ENCODE results near the gene ITPKB.
A peak's percentile ranks its signal among the peaks of the same experiment; 100 is the strongest.
"Not testable (repeated sequence)": the region's sequence is repeated elsewhere in the genome, so short reads cannot be mapped to it uniquely, and the experiment has no call there.

ITPKB gene

DNA sequence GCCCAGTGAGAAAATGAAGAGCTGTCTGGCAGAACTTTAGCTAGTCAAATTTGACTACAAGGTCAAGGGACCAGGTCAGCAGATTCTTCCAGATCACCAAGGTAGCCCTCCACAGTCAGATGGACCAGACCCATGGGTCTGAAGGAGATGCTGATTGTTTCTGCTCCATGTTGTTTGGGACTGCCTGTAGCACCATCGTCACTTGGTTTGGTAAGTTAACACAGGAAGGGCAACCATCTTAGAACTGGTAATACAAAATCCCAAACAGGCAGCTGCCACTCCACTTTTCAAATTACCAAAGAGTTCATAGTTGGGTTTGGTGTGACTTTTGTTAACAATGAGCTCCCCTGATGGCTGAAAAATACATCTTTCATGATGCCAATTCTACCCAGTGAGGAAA is 9.0 kb downstream of the ITPKB start:
- DNase-seq, result no peak

DNA sequence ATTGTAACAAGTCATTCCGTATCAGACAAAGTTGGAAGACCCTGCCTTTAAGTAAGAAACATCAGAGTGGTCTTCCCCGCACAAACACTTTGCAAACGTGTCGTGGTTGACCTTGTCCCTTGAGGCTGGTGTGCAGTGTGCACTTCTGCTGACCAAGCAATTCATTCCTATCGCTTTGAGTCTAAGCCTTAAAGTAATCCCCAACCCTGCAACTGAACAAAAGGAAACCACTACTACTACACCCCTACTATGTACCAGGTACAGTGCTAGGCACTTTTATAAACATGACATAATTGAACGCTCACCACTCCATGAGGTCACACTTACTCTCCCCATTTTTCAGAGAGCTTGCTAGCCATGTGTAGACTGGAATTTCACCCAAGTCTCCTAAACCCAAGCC is 10.6 kb downstream of the ITPKB start:
- DNase-seq, result no peak

DNA sequence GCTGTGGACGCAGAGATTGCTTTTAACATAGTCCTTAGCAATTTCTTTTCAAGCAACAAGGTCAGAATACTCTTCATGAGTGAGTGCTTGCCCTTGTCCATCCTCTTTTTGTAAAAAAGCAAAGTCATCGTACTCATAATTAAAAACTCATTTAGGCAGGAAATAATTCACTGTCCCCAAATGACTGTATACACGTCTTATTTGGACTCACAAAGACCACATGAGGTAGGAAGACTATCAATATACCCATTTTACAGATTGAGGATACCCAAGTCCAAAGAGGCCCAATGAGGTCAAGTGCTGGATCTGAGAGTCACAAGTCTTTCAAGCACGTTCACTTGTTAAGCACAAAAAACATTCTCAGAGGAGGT is 13.2 kb downstream of the ITPKB start:
- DNase-seq, result no peak

DNA sequence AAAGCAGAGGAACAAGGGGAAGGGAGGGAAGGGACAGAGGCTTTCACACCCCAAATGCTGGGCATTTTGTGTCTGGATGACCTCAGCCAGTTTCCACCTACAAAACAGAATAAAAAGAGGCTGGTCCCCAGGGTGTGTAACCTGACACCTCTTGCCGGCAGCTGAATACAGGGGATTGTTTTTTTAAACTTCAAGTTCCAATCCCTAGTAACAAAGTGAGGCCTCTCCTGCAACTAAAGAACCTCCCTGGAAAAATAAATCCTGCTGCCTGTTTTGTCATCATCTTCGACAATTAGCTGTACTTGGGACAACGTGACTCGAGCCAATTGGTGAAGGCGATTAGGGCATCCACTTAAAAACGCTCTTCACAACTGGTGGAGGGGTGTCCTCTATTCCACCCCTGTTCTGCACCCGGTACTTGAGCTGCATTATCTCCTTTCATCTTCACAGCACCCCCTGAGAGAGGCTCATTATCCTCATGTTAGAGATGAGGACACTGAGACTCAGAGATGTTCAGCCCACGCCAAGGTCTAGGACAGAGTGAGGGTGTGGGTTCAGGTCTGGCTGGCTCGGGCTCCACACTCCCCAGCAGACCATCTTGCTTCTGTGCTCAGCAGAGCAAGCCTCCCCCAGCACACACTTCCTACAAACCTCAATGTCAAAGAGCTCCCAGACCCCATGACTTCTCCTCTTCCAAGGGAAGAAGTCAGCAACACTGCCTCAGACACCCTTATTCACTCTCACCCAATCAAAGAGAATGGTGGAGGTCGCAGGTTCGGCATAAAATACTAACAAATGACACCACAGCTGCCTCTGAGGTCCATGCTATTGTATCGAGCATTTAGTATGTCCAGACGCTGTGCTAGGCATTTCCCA is 15.2 kb downstream of the ITPKB start:
- DNase-seq, result no peak

DNA sequence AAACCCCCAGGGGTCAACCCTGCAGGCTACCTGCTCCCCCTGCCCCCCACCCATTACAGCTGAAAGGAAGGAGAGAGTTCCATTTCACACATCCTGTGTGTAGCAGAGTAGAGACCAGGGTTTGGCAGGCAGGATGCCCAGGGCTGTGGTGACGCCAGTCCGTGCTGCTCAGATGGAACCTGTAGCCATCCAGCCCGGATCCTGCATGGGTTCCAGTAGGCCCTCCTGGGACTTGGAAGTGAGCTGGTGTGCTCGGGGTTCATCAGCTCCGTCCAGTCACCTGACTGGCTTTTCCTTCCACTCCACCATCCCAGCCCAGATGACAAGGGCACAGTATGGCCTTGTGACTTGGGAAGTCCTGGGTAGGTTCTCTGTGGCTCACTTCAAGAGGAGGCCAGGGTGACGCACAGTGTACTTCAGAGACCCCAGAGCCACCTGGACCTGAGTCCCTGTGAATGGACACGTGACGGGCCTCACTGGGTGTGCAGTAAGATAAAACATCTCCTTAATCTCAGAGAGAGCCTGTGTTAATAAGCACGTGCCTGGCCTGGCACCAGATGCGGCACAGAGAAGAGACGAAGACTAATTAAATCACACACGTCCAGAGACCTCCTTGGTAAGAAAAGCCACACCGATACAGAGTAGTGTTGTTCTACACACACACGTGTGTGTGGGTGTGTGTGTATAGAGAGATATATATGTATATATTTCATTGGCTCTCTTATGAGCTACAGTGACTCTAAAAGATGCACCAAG is 16.0 kb downstream of the ITPKB start:
- no peak for DNase-seq

DNA sequence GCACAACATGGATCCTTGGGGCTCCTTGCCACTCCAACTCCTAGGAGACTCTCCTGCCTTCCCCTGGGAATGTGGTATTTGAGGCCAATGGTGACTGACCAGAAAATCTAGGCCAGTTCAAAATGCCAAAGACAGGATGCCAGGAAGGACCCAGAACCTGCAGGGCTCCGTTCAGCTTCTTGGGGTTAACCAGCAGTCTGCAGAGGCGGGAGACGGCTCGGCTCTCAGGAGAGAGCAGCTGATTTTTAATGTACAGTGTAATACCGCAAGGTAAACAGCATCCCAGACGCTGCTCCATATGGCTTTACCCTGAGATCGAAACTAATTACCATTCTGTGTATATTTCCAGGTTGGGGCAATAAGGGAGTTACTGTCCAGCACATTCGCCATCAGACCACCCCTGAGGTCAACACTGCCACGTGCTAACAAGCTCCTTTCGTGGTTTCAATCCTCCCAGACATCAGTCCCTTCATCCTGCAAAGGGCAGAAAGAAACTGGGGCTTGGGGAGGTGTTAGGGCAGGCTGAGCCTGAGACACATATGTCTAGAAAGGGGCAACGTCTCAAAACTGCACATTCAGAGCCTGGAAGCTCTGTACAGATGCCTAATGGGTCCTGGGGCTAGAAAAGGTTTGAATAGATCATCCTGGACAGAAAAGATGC is 16.7 kb downstream of the ITPKB start:
- DNase-seq, result no peak

DNA sequence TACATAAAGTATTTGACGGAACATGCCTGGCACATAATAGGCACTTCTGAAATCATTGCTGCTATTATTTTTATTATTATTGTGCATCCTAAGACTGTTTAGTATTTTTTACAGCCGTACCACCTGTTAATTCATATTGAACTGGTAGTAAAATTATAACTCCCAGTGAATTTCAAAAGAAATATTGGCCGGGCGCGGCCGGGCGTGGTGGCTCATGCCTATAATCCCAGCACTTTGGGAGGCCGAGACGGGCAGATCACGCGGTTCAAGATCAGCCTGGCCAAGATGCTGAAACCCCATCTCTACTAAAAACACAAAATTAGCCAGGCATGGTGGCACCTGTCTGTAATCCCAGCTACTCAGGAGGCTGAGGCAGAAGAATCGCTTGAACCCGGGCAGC is 18.5 kb downstream of the ITPKB start:
- DNase-seq, result not testable (repeated sequence)

DNA sequence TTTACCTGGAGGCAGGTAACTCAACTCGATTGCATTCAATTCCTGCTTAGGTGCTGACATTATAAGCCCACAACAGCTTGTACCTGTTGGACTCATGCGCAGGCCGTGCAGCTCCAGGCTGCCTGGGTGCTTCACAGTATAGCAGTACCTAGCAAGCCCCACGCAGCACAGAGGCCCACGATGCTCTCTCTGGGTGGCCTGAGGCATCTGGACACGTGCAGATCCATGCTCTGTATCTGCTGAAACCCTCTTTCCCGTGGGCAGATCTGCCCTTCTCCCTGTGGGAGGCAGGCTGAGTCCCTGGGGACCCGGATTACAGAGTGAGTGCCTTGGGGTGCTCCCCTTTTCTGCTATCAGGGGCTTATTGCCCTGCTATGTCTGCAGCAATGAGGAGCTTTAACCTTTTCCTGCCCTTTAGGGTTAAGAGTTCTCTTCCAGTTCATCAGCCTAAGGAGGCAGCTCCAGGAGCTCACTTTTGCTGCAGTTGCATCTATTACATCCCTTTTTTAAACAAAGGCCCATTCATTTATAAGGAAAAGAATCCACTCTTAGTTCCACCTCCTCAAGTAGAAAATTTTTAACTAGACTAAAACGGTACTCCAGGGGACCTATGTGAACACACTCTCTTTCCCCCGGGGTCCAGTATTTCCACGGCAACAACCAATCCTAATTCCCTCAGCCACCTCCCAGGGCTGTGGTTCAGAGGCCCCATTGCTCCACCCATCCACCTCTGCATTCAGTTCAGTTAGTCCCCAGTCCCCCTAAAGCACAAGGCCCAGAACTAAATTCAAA is 19.3 kb downstream of the ITPKB start:
- DNase-seq, result no peak

DNA sequence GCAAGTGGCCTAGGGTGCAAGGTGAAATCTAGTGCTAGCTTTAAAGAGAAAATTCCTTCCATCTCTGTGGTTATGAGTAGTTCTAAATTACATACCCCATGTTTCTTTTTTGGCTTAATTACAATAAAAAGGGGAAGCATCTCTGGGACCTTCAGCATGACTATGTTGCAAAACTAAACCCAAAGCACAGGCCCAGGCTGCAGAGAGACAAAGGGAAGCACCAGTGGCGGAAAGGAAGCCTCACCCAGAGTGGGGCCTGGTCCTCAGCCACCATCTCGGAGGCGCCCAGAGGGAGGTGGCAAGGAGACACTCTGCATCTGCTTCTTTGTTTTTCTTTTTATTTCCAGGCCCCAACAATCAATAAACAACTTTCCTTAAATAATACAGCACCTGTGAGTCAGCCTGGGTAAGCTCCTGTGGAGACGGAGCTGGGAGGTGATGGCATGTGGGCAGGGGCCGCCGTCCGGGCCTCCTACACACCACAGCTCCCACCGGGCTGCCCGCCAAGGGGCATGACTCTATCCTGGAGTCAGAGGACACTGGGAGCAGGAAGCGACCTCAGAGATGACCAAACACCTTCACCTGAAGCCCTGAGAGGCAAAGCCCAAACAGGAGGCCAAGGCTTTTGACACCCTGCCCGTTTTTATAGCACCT is 21.7 kb downstream of the ITPKB start:
- no peak for DNase-seq

DNA sequence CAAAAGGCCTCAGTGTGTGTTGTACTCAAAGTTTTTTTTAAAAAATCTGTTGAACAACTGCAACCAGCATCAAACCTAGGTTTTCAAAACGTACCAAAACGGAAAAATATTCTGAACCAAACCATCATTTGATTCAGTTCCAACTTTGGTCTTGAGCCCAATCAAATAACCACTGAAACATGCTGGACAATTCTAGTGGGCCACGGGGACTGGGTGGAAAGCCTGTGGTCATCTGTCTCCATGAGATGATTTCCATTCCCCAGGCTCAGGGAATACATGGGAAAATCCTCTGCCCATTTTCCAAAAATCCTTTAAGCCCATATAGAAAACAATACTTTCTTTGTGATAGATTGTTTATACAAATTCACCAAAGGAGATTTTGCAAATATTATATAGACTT is 22.5 kb downstream of the ITPKB start:
- no peak for DNase-seq

DNA sequence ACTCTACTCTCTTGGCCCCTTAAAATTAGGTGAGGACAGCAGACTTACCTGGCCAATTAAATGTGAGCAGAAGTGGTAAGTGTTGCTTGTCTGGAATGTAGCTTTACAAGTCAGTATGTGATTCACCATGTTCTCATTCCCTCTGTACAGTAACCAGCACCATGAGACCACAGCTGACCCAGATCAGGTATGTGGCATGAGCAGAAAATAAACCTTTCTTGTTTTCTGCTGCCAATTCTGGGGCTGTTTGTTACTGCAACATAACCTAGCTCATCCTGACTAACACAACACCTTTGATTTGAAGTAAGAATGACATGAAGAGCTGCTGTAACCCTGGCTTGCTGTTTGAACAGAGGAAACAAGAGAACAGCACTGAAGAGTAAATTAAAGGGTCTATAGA is 24.9 kb downstream of the ITPKB start:
- DNase-seq, result no peak

DNA sequence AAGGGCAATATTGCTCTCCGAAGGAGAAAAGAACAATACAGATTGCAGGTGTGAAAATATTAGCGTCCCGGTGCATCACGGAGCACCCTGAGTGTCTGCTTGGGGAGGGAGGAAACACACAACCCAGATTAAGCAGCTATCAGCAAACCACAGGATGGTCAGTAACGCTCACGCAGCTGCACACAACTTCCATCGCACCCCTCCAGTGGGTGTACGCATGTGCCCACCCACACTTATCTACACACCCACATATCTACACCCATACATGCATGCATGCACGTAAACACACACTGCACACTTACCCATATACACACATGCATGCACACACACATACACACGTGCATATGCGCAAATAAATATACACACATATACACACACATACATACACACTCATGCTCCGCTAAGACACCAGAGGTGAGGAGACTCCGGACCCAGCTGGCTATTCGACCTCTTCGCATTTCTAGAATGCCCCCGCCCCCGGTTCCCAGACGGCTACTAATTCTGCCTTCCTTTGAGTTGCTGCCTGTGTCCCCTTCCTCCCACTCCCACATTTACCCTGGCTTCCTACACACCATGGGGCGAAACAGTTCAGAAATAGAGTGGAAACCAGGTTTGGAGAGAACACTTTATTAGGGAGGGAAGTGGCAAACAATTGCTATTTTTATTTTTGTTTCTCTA is 26.2 kb downstream of the ITPKB start:
- no peak for DNase-seq

DNA sequence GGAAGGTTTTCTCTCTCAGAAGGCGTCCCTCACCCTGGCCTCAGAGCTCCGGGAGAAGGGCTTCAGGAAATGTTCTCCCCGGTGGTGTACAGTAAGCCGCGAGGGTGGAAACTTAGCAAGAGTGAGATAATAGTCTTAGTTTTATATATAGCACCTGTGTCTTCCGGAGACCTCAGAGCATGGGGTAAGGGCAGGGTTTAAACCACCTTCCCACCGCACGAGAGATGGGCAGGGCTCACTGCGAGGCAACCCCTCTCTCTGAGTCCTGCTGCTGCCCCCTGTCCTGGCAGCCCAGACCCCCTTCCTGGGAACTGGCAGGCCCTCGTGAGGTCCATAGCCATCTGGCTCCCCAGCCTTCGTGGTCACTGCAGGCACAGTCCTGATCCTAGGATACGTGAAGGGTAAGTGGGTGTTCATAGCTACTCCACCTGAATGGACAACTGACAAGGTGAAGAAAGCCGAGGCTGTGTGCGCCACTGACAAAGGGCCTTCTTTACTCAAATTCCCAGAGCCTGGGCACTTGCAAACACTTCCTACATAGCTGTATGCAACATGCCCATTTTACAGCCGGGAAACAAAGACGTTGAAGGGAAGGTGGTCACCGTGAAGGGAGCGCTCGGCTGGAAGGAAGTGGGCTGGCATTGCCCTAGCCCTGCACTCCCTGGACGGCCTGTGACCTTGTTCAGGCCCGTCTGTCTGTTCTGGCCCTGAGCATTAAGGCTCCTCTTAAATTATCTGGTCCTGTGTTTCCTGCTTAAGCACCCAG is 26.9 kb downstream of the ITPKB start:
- DNase-seq, result peak; percentile 32

DNA sequence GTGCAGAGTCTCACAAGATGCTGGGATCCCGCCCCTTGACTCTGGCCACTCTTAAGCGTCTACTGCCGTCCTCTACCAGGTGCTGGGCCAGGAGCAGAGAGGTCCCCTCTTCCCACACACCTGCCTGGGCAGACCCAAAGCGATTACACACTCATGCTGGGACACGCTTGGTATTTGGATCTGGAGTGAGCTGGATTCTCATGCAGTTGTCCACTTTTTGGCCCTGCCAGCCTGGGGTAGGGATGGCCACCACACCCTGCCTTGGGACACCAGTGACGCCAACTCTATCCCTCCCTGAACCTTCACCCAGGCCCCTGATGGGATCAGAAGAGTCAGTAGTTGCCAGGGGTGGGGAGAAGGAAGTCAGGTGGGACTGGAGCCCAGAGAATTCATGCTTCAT is 28.6 kb downstream of the ITPKB start:
- no peak for DNase-seq

DNA sequence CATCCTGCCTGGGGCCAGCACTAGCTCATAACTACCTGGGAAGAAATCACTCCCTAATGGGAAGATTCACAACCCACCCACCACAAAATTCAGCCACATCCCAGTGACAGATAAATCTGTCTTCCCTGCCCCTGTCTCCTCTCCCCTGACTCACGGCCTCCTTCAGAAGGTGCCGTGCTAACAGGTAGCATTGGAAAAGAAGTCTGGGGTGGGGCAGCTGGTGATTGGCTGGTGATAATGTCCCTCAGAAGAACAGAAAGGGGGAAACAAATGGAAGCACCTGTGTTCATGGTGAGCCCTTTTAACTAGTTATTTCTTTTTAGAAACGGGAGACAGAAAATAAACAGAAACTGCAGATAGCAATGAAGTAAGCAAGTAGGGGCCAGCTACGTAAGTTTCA is 29.1 kb downstream of the ITPKB start:
- DNase-seq, result no peak

DNA sequence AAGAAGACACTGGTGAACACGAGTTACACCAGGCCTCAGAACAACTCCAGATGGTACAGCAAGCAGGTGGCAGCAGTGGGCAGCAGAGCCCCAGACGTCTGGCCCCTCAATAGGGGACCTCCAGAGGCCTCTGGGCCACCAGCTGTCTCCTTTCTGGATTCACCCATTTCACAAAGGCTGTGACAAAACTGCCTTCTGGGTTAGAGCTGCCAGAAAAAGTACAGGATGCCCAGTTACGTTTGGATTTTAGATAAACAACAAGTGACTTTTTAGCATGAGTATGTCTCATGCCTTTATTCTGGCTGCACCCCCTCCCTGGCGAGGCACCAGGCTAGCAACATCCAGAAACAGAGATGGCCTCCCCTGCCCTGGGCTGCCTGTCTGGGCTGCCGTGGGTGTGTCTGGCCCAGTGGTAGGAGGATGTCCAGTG is 30.1 kb downstream of the ITPKB start:
- no peak for DNase-seq

DNA sequence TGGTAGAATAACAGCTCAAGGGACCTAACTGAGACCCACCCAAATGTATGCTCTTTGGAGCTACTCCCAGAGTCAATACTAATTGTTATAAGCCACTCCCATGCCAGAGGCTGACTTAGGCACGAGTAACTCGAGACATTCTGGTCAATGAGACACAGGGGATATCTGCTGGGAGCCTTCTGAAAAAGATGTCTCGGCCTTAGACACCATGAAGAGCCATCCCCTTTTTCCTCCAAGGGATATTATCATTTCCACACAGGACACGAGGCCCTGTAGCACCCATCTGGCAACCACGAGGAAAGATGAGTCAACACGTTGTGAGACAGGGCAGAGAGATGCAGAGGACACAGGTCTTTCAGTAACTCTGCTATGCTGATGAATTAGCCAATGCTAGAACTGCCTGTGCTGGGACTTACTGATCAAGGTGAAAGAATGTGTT is 30.7 kb downstream of the ITPKB start:
- DNase-seq, result peak; percentile 29

DNA sequence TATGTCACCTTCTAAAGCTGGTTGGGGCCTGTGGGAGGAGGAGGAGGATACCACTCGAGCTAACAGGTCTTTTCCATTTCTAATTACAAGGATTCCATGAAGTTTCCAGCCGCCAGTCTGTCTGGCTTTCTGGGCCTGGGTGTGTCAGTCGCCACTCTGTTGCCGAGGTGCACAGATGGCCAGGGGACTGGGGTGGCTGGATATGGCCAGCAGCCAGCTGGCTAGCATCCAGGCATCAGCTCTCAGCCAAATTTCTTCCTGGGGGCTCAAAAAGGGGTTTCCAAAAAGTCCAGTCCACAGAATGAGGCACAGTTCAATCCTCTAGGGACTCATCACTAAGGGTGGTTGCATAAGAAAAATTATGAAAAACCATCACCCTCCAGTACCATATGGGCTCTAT is 32.4 kb downstream of the ITPKB start:
- no peak for DNase-seq

DNA sequence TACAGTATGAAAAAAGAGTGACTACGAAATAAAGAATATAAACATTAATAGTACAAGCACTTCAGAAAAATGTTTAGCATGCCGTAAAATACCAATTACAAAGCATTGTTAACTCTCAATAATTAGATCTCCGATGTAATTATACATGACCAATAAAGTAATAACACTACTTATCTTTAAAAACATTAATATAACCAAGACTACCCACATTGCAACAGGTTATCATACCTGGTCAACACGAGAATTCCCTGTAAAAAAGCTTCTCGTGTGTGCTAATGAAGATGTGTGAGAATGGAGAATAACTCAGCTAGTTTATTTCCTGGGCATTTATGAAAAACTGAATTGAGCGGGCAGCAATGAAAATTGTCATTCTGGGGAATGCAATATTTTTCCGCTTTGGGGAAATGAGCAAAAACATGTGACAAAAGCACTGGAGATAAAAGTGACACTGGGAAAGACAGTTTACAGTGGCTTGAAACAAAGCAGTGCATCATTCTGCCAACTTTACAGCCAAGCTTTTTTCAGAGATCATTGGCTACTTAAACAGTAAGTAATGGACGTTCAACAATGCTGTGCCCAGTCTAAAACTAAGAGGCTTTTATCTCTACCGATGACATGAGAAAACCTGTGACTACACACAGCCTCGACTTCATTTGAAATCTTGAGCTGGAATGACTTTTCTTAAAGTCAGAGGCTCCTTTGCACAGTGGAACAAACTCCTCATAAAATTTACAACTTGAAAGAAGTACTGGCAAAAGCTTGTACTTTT is 34.7 kb downstream of the ITPKB start:
- no peak for DNase-seq
